Measurements from ENCODE around the gene TOMM70. TPM values are rescaled to one million over a fixed set of nuclear protein-coding genes. Genes with fewer than 3 reads are reported as not detected.
"Not testable (repeated sequence)": the region's sequence is repeated elsewhere in the genome, so short reads cannot be mapped to it uniquely, and the experiment has no call there.

TOMM70 gene
- 10 to 100 TPM; 37.4 to 50.4 (median 44.2) TPM for total RNA-seq
- long read RNA-seq, donor 1, full-length matches to known transcripts = 71 of 76 reads
- long read RNA-seq, donor 1, partial matches to known transcripts = 3 of 76 reads
- long read RNA-seq, donor 1, other reads (novel, unspliced or antisense) = 2 of 76 reads
- long read RNA-seq, donor 2 = 0 reads

DNA sequence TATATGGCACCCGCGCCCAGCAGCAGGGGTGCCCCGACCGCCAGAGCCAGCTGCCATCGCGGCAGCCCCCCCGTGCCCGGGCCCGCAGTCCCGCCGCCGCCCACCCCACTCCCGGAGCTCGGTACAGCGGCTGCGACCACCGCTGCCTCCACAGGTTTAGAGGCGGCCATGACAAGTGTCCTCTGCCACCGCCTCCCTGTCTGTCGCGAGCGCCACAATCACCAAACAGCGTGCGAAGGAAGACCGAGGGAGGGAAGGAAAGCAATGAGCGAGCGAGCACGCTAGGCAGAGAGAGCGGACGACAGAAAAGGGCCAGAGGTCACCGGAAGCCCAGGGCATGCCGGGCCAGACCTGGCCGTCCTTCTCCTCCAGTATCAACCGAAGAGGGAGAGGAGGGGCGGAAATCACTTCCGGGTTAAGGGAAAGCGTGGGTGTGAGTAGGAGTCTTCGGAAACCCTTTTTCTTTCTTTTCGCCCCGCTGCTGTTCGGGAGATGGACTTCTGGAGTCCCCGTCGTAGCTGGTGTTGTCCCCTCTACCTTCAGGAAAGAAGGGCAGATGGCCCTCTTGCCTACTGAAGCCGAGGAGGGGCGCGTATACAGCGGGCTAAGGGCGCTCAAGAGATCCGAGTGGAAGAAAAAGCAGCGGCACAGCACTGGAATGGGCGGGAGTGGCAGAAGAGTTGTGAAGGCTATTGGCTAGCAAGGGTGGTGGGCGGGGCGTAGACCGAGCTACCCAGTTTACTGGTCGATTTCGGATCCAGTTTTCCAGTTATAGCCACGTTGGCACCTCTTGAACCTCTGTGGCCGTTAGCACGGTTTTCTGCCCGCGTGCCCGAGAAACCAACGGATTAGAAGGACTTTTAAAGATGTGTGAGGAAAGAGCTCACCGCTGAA is at the start of gene TOMM70, which contains the start of gene LNP1:
Gene TOMM70 (minus strand): TSS at position 310 of the 894 bp plus-strand sequence. CDS start 140 bp downstream, at position 170.
Gene LNP1 (plus strand): TSS at position 760 of the 894 bp plus-strand sequence. CDS start 28,191 bp downstream, outside the sequence.
- intact Hi-C loops (cut with DNase I, micrococcal nuclease) = no loop called here
- Histone ChIP-seq H3K9me3 (no peaks in the 10 kb centered on the region), H3K4me3 (peak within 1 kb of the TSS; percentile 82), H3K36me3 (ENCODE audit: low read depth) (no peaks in the 10 kb centered on the region), H3K4me1 (ENCODE audit: low read depth) (peaks cover 36% of the 10 kb centered on the region)
- TF ChIP-seq, protein P1, sequence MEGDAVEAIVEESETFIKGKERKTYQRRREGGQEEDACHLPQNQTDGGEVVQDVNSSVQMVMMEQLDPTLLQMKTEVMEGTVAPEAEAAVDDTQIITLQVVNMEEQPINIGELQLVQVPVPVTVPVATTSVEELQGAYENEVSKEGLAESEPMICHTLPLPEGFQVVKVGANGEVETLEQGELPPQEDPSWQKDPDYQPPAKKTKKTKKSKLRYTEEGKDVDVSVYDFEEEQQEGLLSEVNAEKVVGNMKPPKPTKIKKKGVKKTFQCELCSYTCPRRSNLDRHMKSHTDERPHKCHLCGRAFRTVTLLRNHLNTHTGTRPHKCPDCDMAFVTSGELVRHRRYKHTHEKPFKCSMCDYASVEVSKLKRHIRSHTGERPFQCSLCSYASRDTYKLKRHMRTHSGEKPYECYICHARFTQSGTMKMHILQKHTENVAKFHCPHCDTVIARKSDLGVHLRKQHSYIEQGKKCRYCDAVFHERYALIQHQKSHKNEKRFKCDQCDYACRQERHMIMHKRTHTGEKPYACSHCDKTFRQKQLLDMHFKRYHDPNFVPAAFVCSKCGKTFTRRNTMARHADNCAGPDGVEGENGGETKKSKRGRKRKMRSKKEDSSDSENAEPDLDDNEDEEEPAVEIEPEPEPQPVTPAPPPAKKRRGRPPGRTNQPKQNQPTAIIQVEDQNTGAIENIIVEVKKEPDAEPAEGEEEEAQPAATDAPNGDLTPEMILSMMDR (IDR thresholded peaks at IDR 0.05) = no peak
- DNase-seq (peak; percentile 97 to 100 (median 98)), ATAC-seq (peak; percentile 97)

DNA sequence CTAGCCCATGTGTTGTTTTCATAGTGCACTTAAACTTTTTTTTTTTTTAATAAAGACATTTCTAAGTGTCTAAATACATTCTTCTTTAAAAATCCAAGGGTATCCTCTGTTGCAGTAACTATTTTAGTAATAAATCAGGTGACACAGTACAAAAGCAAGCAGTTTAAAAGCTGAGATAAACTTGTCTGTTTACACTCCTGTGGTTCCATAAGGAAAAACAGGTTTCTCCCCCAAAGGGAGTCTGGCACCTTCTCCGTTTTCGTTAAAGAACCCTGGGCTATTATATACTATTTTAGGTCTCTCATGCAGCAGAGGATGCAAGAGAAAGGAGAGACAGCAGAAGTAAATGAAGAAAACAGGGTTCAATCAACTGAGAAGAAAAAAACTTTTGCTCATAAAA is 48.3 kb upstream of the TOMM70 start:
- intact Hi-C loops (cut with DNase I, micrococcal nuclease) = loop anchor here in 1 of 2 donors (5.0 kb wide), 1 partner anchor 83 kb away; no protein-coding TSS in a partner anchor

DNA sequence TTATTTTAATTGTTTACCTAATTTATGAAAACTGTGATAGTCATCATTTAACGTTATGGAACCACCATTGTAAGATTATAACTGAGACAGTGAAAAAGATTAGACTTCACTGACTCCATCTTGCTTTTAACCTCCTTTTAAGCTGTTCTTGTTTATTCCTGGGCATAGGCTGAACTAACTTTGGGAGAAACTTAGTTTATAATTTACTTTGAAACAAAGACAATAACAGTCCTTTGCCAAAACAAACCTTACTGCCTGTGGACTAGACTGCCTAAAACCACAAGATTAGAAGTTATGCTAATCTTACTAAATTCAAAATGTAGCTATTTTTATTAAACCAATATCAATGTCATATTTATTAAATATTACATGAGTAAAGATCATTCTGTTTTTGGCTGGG is 47.2 kb upstream of the TOMM70 start:
- no peaks in the 10 kb centered on the region for H3K4me1 ChIP-seq (ENCODE audit: low read depth)

More for the DNA sequence above, 48.3 kb upstream of the TOMM70 start:
- no peak overlapping the region for H3K4me3 ChIP-seq
- H3K36me3 ChIP-seq (ENCODE audit: low read depth) = no peaks in the 10 kb centered on the region
- DNase-seq (no peak), ATAC-seq (no peak)
- no peaks in the 10 kb centered on the region for H3K4me1 ChIP-seq (ENCODE audit: low read depth)
- peaks cover 3% of the 10 kb centered on the region for H3K9me3 ChIP-seq
- TF ChIP-seq, protein P1 (IDR thresholded peaks at IDR 0.05) = no peak

GRCh38 chr3:100447067-100447466 is 46.2 kb upstream of the TOMM70 start:
- not testable (repeated sequence) for H3K4me1 ChIP-seq (ENCODE audit: low read depth); H3K4me3 ChIP-seq; H3K36me3 ChIP-seq (ENCODE audit: low read depth); DNase-seq; ATAC-seq; H3K9me3 ChIP-seq
- intact Hi-C loops (cut with DNase I, micrococcal nuclease) = loop anchor here in 1 of 2 donors (5.0 kb wide), 1 partner anchor 85 kb away; no protein-coding TSS in a partner anchor

More for the DNA sequence above, 47.2 kb upstream of the TOMM70 start:
- no peak for DNase-seq
- TF ChIP-seq, protein P1 (IDR thresholded peaks at IDR 0.05) = no peak
- Histone ChIP-seq H3K9me3 (peaks cover 3% of the 10 kb centered on the region), H3K36me3 (ENCODE audit: low read depth) (no peaks in the 10 kb centered on the region), H3K4me3 (no peak overlapping the region)
- intact Hi-C loops (cut with DNase I, micrococcal nuclease) = loop anchor here in 1 of 2 donors (5.0 kb wide), 1 partner anchor 84 kb away; no protein-coding TSS in a partner anchor
- ATAC-seq = no peak

GRCh38 chr3:100443690-100444089 is 42.8 kb upstream of the TOMM70 start:
- peaks cover 3% of the 10 kb centered on the region for H3K9me3 ChIP-seq
- intact Hi-C loops (cut with DNase I, micrococcal nuclease) = no loop called here
- H3K4me1 ChIP-seq (ENCODE audit: low read depth) = no peaks in the 10 kb centered on the region
- no peak for ATAC-seq
- no peak for DNase-seq
- TF ChIP-seq, protein P1 (IDR thresholded peaks at IDR 0.05) = no peak
- H3K36me3 ChIP-seq (ENCODE audit: low read depth) = no peaks in the 10 kb centered on the region
- H3K4me3 ChIP-seq = no peak overlapping the region

GRCh38 chr3:100440895-100441294 is 40.0 kb upstream of the TOMM70 start:
- TF ChIP-seq, protein P1 (IDR thresholded peaks at IDR 0.05) = no peak
- Histone ChIP-seq H3K9me3 (no peaks in the 10 kb centered on the region), H3K4me1 (ENCODE audit: low read depth) (no peaks in the 10 kb centered on the region), H3K4me3 (no peak overlapping the region), H3K36me3 (ENCODE audit: low read depth) (no peaks in the 10 kb centered on the region)
- intact Hi-C loops (cut with DNase I, micrococcal nuclease) = no loop called here
- ATAC-seq (peak; percentile 35), DNase-seq (no peak)
